Bronchial epithelial cell (primary cell): ENCODE measurements around the gene WNT3. TPM values are rescaled to one million over a fixed set of nuclear protein-coding genes. Genes with fewer than 3 reads are reported as not detected.

ENCODE experiments used
- DNase-seq: peaks from one replicate; pipeline ENCODE4 v3.0.0-alpha.2; 2010; ENCODE audit warnings: low read depth
- FAIRE-seq: peaks from 2 replicates; lab custom pipeline; 2011; peaks lifted over from hg19 to GRCh38; lab: Jason Lieb, UNC
- H3K27me3 ChIP-seq: 2 replicates; pipeline ENCODE4 v1.5.1; 2011; ENCODE audit warnings: low read length; ENCODE audit not compliant: control insufficient read depth, insufficient read depth
- H3K36me3 ChIP-seq: 2 replicates; pipeline ENCODE4 v1.5.1; 2011; ENCODE audit warnings: low read length; ENCODE audit not compliant: control insufficient read depth, insufficient read depth
- H3K4me3 ChIP-seq: 2 replicates; pipeline ENCODE4 v1.5.1; 2011; ENCODE audit warnings: mild to moderate bottlenecking, low read depth, low read length, control low read depth
- total RNA-seq: library from RNA; depleted of rRNA; stranded (reverse); fragments of >200 nt; gene quantifications from 2 replicates; pipeline ENCODE4 v1.2.1, GENCODE V29; 2014
- TF ChIP-seq, protein P1 (sequence below): IDR thresholded peaks from 2 replicates; pipeline ENCODE4 v1.5.1; 2011; ENCODE audit warnings: mild to moderate bottlenecking, moderate library complexity, low read length, control low read depth, inconsistent platforms; ENCODE audit not compliant: insufficient read depth, severe bottlenecking

Gene WNT3
- total RNA-seq, 1 donor from 2014 or later = 0.79 TPM

DNA sequence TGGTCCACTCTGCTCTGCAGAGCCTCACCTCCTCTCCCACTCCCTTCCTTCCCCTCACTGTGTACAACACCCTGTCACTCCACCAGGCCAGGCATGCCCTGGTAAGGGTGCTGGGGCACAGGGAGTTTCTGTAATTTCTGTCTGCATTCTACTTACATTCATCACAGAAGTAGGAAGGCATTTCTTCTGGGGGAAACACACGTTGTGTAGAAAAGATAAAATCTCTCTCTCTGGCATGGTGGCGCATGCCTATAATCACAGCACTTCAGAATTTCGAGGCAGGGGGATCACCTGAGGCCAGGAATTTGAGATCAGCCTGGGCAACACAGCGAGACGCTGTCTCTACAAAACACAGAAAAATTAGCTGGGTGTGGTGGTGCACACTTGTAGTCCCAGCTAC lies 27.0 kb downstream of the WNT3 start:
- no peak for DNase-seq
- Histone ChIP-seq H3K27me3 (peaks cover 5% of the 10 kb centered on the region), H3K4me3 (no peak overlapping the region), H3K36me3 (no peaks in the 10 kb centered on the region)
- TF ChIP-seq, protein P1, sequence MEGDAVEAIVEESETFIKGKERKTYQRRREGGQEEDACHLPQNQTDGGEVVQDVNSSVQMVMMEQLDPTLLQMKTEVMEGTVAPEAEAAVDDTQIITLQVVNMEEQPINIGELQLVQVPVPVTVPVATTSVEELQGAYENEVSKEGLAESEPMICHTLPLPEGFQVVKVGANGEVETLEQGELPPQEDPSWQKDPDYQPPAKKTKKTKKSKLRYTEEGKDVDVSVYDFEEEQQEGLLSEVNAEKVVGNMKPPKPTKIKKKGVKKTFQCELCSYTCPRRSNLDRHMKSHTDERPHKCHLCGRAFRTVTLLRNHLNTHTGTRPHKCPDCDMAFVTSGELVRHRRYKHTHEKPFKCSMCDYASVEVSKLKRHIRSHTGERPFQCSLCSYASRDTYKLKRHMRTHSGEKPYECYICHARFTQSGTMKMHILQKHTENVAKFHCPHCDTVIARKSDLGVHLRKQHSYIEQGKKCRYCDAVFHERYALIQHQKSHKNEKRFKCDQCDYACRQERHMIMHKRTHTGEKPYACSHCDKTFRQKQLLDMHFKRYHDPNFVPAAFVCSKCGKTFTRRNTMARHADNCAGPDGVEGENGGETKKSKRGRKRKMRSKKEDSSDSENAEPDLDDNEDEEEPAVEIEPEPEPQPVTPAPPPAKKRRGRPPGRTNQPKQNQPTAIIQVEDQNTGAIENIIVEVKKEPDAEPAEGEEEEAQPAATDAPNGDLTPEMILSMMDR = no peak
- no peak for FAIRE-seq

DNA sequence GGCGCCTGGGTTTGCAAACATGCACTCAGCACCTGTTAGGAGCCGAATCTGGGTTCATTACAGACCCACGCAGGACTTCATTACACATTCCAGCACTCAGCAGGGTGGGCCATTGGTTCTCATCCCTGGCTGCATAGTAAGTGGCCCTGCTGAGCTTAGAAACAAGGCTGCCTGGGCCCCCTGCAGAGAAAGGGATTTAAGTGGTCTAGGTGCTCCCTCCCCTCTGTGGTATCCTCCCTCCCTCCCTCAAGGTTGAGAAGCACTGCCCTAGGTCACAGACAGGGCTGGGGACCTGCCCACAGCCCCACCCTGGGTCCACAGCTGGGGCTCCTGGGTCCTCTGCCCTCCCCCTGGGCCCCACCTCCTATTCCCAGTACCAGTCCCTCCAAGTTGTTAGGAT lies 28.3 kb downstream of the WNT3 start:
- Histone ChIP-seq H3K36me3 (no peaks in the 10 kb centered on the region), H3K27me3 (peaks cover 6% of the 10 kb centered on the region), H3K4me3 (no peak overlapping the region)
- no peak for DNase-seq
- FAIRE-seq = no peak
- TF ChIP-seq, protein P1 = no peak

DNA sequence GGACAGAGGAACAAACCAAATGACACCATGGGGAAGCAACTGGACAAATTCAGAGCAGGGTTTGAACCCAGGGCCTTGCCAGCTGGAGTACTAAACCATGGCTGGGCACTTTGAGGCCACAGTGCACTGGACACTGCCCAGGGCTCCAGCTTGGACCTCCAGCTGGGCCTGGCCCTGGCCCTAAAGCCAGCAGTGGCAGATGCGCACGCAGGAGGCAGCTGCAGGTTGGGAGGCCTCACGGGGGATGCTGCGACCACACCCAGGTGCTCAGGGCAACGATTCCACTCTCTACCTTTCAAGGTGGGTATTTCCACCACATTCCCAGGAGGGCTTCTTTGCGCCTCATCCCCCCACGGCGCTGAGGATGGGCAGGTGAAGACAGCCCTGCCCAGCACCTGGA lies 28.9 kb downstream of the WNT3 start:
- FAIRE-seq = no peak
- TF ChIP-seq, protein P1 = no peak
- H3K4me3 ChIP-seq = no peak overlapping the region

DNA sequence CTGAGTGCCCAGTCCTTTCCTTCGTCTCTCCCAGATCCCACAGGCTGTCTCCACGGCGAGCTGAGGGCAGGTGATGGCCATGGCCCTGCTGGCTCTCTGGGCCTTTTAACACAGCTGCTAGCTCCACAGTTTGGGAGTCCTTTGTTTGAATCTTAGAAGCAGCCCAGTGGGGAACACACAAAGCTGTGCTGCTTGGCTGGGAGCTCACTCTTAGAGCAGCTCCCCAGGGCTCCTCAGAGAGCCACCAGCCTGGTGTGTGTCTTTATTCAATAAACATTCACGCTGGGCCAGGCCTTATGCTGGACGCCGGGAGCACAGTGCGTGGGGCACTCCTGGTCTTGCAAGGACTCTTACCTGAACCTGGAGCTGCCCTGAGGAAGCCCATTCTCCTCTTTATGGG lies 29.7 kb downstream of the WNT3 start:
- FAIRE-seq (no peak), DNase-seq (no peak)
- Histone ChIP-seq H3K36me3 (no peaks in the 10 kb centered on the region), H3K4me3 (no peak overlapping the region), H3K27me3 (peaks cover 6% of the 10 kb centered on the region)
- TF ChIP-seq, protein P1 = no peak

More for the DNA sequence above, 28.9 kb downstream of the WNT3 start:
- Histone ChIP-seq H3K27me3 (peaks cover 6% of the 10 kb centered on the region), H3K36me3 (no peaks in the 10 kb centered on the region)
- DNase-seq = no peak

DNA sequence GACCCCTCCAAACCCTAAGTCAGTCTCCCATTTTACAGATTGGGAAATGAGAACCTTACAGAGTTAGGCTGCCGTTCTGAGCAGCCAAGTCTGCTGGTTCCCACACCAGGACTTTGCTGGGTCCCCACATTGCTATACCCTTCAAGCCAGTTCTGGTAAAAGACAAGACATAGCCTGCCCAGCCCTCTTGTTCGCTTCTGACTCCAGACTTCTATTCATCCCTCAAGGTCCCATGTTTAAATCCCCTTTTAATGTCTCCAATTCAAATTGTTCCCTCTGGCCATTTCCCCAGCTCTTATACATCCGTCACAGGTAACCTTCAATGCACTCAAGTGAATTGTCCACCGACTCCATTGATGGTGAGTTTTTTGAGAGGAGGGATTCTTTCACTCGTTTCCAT lies 30.2 kb downstream of the WNT3 start:
- peaks cover 5% of the 10 kb centered on the region for H3K27me3 ChIP-seq
- TF ChIP-seq, protein P1 = no peak
- FAIRE-seq (no peak), DNase-seq (no peak)
- no peak overlapping the region for H3K4me3 ChIP-seq
- no peaks in the 10 kb centered on the region for H3K36me3 ChIP-seq

DNA sequence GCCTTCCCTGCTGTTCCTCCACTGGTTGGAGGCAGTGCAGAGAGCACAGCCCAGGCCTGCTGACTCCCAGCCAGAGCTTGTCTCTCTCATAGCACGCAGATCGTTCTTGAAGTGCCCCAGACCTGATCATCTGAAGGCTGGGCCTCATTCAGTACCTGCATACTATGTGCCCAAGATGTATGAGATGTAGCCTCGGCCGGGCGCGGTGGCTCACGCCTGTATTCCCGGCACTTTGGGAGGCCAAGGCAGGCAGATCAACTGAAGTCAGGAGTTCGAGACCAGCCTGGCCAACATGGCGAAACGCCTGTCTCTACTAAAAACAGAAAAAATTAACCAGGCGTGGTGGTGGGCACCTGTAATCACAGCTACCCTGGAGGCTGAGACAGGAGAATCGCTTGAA lies 31.0 kb downstream of the WNT3 start:
- H3K4me3 ChIP-seq = no peak overlapping the region
- peaks cover 5% of the 10 kb centered on the region for H3K27me3 ChIP-seq
- DNase-seq (no peak), FAIRE-seq (no peak)
- TF ChIP-seq, protein P1 = no peak
- no peaks in the 10 kb centered on the region for H3K36me3 ChIP-seq
